NOMO-1 treated with dmso at 0.1 percent for 144 hours (cell line): ENCODE results near the gene TBCK.

Source experiments
- DNase-seq: peaks from one replicate; lab custom pipeline; 2025; ENCODE audit not compliant: unreplicated experiment; lab: John Stamatoyannopoulos, UW

The TBCK gene

GRCh38 chr4:106287353-106287969 lies 28.5 kb downstream of the TBCK start:
- no peak for DNase-seq

- no peak for DNase-seq
Observed at GRCh38 chr4:106286611-106287010, 29.4 kb downstream of the TBCK start.

GRCh38 chr4:106284227-106284626 lies 31.8 kb downstream of the TBCK start:
- DNase-seq, result no peak

GRCh38 chr4:106277140-106277675 lies 38.8 kb downstream of the TBCK start:
- no peak for DNase-seq

- no peak for DNase-seq
Observed at GRCh38 chr4:106273831-106274230, 42.2 kb downstream of the TBCK start.

- no peak for DNase-seq
Observed at GRCh38 chr4:106270736-106271135, 45.3 kb downstream of the TBCK start.

GRCh38 chr4:106269711-106270110 lies 46.3 kb downstream of the TBCK start:
- no peak for DNase-seq

- DNase-seq, result no peak
Observed at GRCh38 chr4:106268786-106269185, 47.2 kb downstream of the TBCK start.

- DNase-seq, result no peak
Observed at GRCh38 chr4:106266201-106266600, 49.8 kb downstream of the TBCK start.

- no peak for DNase-seq
Observed at GRCh38 chr4:106264331-106264728, 51.7 kb downstream of the TBCK start.

- no peak for DNase-seq
Observed at GRCh38 chr4:106263594-106264330, 52.2 kb downstream of the TBCK start.

- DNase-seq, result no peak
Observed at GRCh38 chr4:106261980-106262379, 54.0 kb downstream of the TBCK start.

GRCh38 chr4:106258145-106259045 lies 57.6 kb downstream of the TBCK start:
- DNase-seq, result no peak

GRCh38 chr4:106256190-106256589 lies 59.8 kb downstream of the TBCK start:
- no peak for DNase-seq

GRCh38 chr4:106255195-106255594 lies 60.8 kb downstream of the TBCK start:
- no peak for DNase-seq

GRCh38 chr4:106253364-106254129 lies 62.5 kb downstream of the TBCK start:
- DNase-seq, result no peak

- DNase-seq, result no peak
Observed at GRCh38 chr4:106247600-106247999, 68.4 kb downstream of the TBCK start.

- DNase-seq, result no peak
Observed at GRCh38 chr4:106246441-106246840, 69.6 kb downstream of the TBCK start.

GRCh38 chr4:106245176-106245575 lies 70.8 kb downstream of the TBCK start:
- DNase-seq, result no peak

GRCh38 chr4:106240699-106241098 lies 75.3 kb downstream of the TBCK start:
- DNase-seq, result no peak
